Measurements from ENCODE around the gene OXA1L. TPM values are rescaled to one million over a fixed set of nuclear protein-coding genes. Genes with fewer than 3 reads are reported as not detected.
A peak's percentile ranks its signal among the peaks of the same experiment; 100 is the strongest.

OXA1L gene
- total RNA-seq, 1 donor, result 55.0 TPM

DNA sequence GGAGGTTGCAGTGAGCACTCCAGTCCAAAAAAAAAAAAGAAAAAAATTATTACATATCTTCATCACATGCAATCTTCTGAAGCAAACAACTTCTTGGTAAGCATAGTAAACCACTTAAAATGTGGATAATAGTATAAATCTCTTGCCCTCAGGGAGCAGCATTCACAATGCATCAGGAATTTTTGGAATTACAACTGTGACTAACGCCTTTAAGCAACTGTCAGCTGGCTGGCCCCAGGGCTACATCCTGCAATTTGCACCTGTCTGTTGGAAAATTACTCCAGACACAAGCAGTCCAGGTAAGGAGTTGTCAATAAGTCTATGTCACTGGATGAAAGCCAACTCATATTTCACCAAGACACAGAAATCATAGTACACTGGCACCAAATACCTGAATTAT is 54.2 kb downstream of the OXA1L start:
- Histone ChIP-seq H3K36me3 (ENCODE audit: insufficient read depth, low read length) (no peaks in the 10 kb centered on the region), H3K79me2 (ENCODE audit: insufficient read depth, low read length) (no peaks in the 10 kb centered on the region), H3K27ac (ENCODE audit: low read depth, low read length) (no peak overlapping the region), H3K4me1 (ENCODE audit: insufficient read depth, low read length) (peaks cover 38% of the 10 kb centered on the region), H3K27me3 (ENCODE audit: insufficient read depth, low read length) (no peaks in the 10 kb centered on the region), H4K20me1 (ENCODE audit: insufficient read depth, low read length) (no peaks in the 10 kb centered on the region), H2AFZ (ENCODE audit: low read length) (no peak overlapping the region), H3K4me2 (ENCODE audit: insufficient read depth, low read length) (no peak overlapping the region), H3K9me3 (ENCODE audit: low read depth, low read length) (no peaks in the 10 kb centered on the region), H3K4me3 (ENCODE audit: insufficient read depth, low read length) (no peak overlapping the region)
- peak; percentile 69 for DNase-seq (ENCODE audit: insufficient read length, low spot score, missing footprints)
- TF ChIP-seq, protein P1, sequence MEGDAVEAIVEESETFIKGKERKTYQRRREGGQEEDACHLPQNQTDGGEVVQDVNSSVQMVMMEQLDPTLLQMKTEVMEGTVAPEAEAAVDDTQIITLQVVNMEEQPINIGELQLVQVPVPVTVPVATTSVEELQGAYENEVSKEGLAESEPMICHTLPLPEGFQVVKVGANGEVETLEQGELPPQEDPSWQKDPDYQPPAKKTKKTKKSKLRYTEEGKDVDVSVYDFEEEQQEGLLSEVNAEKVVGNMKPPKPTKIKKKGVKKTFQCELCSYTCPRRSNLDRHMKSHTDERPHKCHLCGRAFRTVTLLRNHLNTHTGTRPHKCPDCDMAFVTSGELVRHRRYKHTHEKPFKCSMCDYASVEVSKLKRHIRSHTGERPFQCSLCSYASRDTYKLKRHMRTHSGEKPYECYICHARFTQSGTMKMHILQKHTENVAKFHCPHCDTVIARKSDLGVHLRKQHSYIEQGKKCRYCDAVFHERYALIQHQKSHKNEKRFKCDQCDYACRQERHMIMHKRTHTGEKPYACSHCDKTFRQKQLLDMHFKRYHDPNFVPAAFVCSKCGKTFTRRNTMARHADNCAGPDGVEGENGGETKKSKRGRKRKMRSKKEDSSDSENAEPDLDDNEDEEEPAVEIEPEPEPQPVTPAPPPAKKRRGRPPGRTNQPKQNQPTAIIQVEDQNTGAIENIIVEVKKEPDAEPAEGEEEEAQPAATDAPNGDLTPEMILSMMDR (IDR thresholded peaks at IDR 0.05; ENCODE audit: extremely low read depth, low read depth, low read length), result no peak

DNA sequence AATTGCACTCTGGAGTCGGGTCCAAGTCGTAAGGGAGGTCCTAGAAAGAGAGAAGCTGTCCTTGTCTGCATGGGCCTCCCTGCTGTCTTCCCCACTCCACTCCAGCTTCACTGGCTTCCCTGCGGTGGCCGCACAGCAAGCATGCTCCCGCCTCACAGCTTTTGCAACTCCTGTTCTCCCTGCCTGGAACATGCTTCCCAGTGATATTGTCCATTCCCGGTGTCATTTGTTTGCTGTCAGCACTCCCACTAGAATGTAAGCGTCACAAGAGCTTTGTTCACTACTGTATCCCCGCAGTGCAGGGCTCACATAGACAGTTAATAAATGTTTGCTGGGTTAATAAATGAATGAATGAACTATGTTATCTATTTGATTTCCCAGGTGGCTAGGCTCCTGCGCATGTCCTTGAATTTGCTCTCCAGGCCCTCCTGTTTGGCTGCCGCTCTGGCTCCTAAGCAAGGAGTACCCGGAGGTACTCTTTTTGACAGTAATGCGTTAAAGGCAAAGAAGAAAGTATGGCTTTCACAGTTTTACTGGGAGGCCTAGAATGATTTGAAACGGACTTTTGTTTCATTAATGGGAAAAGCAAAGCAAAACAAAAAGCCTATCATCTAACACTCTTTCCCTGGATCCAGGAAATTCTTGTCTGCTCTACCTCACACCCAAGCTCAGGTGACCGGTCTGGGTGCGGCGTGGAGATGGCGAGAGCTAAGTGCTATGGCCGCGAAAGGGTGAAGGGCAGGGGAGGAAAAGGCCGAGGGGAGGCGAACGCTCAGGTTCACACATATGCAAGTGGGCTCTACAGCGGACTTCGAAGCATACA is 54.9 kb downstream of the OXA1L start:
- Histone ChIP-seq H3K4me3 (ENCODE audit: insufficient read depth, low read length) (no peak overlapping the region), H3K27me3 (ENCODE audit: insufficient read depth, low read length) (no peaks in the 10 kb centered on the region), H3K27ac (ENCODE audit: low read depth, low read length) (no peak overlapping the region), H3K36me3 (ENCODE audit: insufficient read depth, low read length) (no peaks in the 10 kb centered on the region), H2AFZ (ENCODE audit: low read length) (no peak overlapping the region), H3K79me2 (ENCODE audit: insufficient read depth, low read length) (no peaks in the 10 kb centered on the region), H3K4me1 (ENCODE audit: insufficient read depth, low read length) (peaks cover 38% of the 10 kb centered on the region), H3K9me3 (ENCODE audit: low read depth, low read length) (no peaks in the 10 kb centered on the region), H4K20me1 (ENCODE audit: insufficient read depth, low read length) (no peaks in the 10 kb centered on the region), H3K4me2 (ENCODE audit: insufficient read depth, low read length) (no peak overlapping the region)
- no peak for DNase-seq (ENCODE audit: insufficient read length, low spot score, missing footprints)
- TF ChIP-seq, protein P1 (IDR thresholded peaks at IDR 0.05; ENCODE audit: extremely low read depth, low read depth, low read length), result no peak

DNA sequence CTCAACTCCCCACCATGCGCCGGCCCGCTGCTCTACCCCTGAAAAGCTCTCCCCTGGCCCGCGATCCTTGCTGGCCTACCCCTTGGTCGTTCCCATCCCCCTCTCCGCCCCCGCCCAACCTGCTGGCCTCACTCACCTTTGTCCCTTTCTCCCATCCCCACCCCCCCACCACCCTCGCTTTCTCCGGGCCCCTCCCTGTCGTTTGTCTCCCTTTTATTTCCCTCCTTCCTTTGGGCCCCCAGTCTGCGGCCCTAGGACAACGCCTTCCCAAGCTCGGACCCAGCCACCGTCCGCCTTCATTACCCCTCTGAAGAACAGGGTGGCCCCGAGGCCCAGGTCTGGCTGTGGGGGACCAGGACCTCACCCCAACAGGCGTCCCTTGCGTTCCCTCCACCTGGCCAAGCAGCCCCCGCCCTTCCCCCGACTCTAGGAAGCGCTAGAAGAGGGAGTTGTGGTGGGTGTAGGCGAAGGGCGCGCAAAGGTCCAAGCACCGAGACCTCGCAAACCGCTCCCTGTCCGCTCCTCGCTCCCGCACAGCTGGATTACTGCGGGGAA is 55.6 kb downstream of the OXA1L start:
- H3K4me3 ChIP-seq (ENCODE audit: insufficient read depth, low read length), result peak overlapping the region; percentile 52

More for the DNA sequence above, 55.6 kb downstream of the OXA1L start:
- no peak for DNase-seq (ENCODE audit: insufficient read length, low spot score, missing footprints)
- Histone ChIP-seq H3K4me2 (ENCODE audit: insufficient read depth, low read length) (peak overlapping the region; percentile 86), H3K27me3 (ENCODE audit: insufficient read depth, low read length) (no peaks in the 10 kb centered on the region), H3K36me3 (ENCODE audit: insufficient read depth, low read length) (no peaks in the 10 kb centered on the region), H3K27ac (ENCODE audit: low read depth, low read length) (peak overlapping the region; percentile 14), H3K4me1 (ENCODE audit: insufficient read depth, low read length) (peaks cover 38% of the 10 kb centered on the region), H3K9me3 (ENCODE audit: low read depth, low read length) (no peaks in the 10 kb centered on the region), H4K20me1 (ENCODE audit: insufficient read depth, low read length) (no peaks in the 10 kb centered on the region), H3K79me2 (ENCODE audit: insufficient read depth, low read length) (no peaks in the 10 kb centered on the region), H2AFZ (ENCODE audit: low read length) (peak overlapping the region; percentile 77)
- TF ChIP-seq, protein P1 (IDR thresholded peaks at IDR 0.05; ENCODE audit: extremely low read depth, low read depth, low read length), result no peak

Small RNAs within 50 kb of the gene (small RNA-seq; reads per million reads assigned to genes)
- gene RF00588, result not detected

Other genes starting within 250 kb of the OXA1L start
- 213 and 272 TPM in 2 replicates for gene DAD1, start 177.5 kb upstream of the OXA1L start, total RNA-seq
- gene ABHD4, start 168.4 kb upstream of the OXA1L start, total RNA-seq, result 52.1 and 54.2 TPM in 2 replicates
- not detected in 2 replicates for gene OR6J1, start 122.3 kb upstream of the OXA1L start, total RNA-seq
- gene SLC7A7, start 48.7 kb downstream of the OXA1L start, total RNA-seq, result 4.3 and 4.7 TPM in 2 replicates
- 20.3 and 31.5 TPM in 2 replicates for gene MRPL52, start 63.2 kb downstream of the OXA1L start, total RNA-seq
- gene MMP14, start 69.9 kb downstream of the OXA1L start, total RNA-seq, result 580 and 649 TPM in 2 replicates
- gene LRP10, start 105.1 kb downstream of the OXA1L start, total RNA-seq, result 147 and 164 TPM in 2 replicates
- gene REM2, start 116.5 kb downstream of the OXA1L start, total RNA-seq, result 0.29 and 0.36 TPM in 2 replicates
- gene RBM23, start 152.5 kb downstream of the OXA1L start, total RNA-seq, result 79.0 and 98.1 TPM in 2 replicates
- 49.2 and 56.3 TPM in 2 replicates for gene PRMT5, start 162.7 kb downstream of the OXA1L start, total RNA-seq
- gene HAUS4, start 190.4 kb downstream of the OXA1L start, total RNA-seq, result 43.4 and 46.9 TPM in 2 replicates
- 63.9 and 74.9 TPM in 2 replicates for gene AJUBA, start 215.9 kb downstream of the OXA1L start, total RNA-seq
- gene C14orf93, start 243.5 kb downstream of the OXA1L start, total RNA-seq, result 12.4 and 15.9 TPM in 2 replicates